Measurements from ENCODE around the gene CST8. TPM values are rescaled to one million over a fixed set of nuclear protein-coding genes. Genes with fewer than 3 reads are reported as not detected.

The CST8 gene
- total RNA-seq, 1 donor: not detected

DNA sequence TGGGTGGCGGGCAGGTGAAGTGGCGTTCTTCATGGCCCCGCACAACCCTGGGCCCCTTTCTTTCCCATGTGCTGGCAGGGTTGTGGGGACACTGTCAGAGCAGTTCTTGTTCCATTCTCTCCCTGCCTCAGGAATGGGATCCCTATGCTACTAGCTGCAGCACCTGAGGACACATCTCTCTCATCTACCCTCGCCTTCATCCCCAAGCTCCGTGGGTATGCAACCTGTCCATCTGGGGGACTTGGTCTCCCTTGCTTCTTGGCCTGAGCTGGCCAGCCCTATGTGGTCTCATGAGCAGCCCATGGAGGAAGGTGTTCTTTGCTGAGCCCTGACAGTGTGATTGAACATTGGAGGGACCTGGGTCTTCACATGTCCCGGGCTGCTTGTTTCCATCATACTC, 53.2 kb downstream of the CST8 start:
- Histone ChIP-seq H3K27me3 (ENCODE audit: insufficient read depth, low read length) (peaks cover 2% of the 10 kb centered on the region), H4K20me1 (ENCODE audit: insufficient read depth, low read length) (no peaks in the 10 kb centered on the region), H3K79me2 (ENCODE audit: insufficient read depth, low read length) (no peaks in the 10 kb centered on the region), H3K4me1 (ENCODE audit: insufficient read depth, low read length) (no peaks in the 10 kb centered on the region), H3K4me3 (ENCODE audit: insufficient read depth, low read length) (no peak overlapping the region), H3K9me3 (ENCODE audit: low read depth, low read length) (no peaks in the 10 kb centered on the region), H3K4me2 (ENCODE audit: insufficient read depth, low read length) (no peak overlapping the region), H3K36me3 (ENCODE audit: insufficient read depth, low read length) (no peaks in the 10 kb centered on the region), H2AFZ (ENCODE audit: low read length) (no peak overlapping the region), H3K27ac (ENCODE audit: low read depth, low read length) (no peak overlapping the region)
- DNase-seq (ENCODE audit: insufficient read length, low spot score, missing footprints): no peak
- TF ChIP-seq, protein P1, sequence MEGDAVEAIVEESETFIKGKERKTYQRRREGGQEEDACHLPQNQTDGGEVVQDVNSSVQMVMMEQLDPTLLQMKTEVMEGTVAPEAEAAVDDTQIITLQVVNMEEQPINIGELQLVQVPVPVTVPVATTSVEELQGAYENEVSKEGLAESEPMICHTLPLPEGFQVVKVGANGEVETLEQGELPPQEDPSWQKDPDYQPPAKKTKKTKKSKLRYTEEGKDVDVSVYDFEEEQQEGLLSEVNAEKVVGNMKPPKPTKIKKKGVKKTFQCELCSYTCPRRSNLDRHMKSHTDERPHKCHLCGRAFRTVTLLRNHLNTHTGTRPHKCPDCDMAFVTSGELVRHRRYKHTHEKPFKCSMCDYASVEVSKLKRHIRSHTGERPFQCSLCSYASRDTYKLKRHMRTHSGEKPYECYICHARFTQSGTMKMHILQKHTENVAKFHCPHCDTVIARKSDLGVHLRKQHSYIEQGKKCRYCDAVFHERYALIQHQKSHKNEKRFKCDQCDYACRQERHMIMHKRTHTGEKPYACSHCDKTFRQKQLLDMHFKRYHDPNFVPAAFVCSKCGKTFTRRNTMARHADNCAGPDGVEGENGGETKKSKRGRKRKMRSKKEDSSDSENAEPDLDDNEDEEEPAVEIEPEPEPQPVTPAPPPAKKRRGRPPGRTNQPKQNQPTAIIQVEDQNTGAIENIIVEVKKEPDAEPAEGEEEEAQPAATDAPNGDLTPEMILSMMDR (IDR thresholded peaks at IDR 0.05; ENCODE audit: extremely low read depth, low read depth, low read length): no peak

Small RNAs within 50 kb of the gene (small RNA-seq; reads per million reads assigned to genes)
- gene RF00019: not detected

Other genes starting within 250 kb of the CST8 start
- gene NXT1, start 140.3 kb upstream of the CST8 start, total RNA-seq: 12.7 and 18.5 TPM in 2 replicates
- 13.0 and 14.5 TPM in 2 replicates for gene GZF1, start 128.9 kb upstream of the CST8 start, total RNA-seq
- gene NAPB, start 69.6 kb upstream of the CST8 start, total RNA-seq: 9.4 and 14.1 TPM in 2 replicates
- 0.59 TPM in 1 of 2 replicates, not detected in the other for gene CSTL1, start 51.4 kb upstream of the CST8 start, total RNA-seq
- gene CST11, start 38.2 kb upstream of the CST8 start, total RNA-seq: not detected in 2 replicates
- gene CST9L, start 77.4 kb downstream of the CST8 start, total RNA-seq: not detected in 2 replicates
- gene CST9, start 114.8 kb downstream of the CST8 start, total RNA-seq: not detected in 2 replicates
- gene CST3, start 146.8 kb downstream of the CST8 start, total RNA-seq: 169 and 229 TPM in 2 replicates
- gene CST4, start 197.9 kb downstream of the CST8 start, total RNA-seq: not detected in 2 replicates